Measurements from ENCODE around the gene CDK11B. TPM values are rescaled to one million over a fixed set of nuclear protein-coding genes. Genes with fewer than 3 reads are reported as not detected.

CDK11B gene
- polyA plus RNA-seq, 4 donors = 24.6 to 61.7 (median 45.1) TPM

DNA sequence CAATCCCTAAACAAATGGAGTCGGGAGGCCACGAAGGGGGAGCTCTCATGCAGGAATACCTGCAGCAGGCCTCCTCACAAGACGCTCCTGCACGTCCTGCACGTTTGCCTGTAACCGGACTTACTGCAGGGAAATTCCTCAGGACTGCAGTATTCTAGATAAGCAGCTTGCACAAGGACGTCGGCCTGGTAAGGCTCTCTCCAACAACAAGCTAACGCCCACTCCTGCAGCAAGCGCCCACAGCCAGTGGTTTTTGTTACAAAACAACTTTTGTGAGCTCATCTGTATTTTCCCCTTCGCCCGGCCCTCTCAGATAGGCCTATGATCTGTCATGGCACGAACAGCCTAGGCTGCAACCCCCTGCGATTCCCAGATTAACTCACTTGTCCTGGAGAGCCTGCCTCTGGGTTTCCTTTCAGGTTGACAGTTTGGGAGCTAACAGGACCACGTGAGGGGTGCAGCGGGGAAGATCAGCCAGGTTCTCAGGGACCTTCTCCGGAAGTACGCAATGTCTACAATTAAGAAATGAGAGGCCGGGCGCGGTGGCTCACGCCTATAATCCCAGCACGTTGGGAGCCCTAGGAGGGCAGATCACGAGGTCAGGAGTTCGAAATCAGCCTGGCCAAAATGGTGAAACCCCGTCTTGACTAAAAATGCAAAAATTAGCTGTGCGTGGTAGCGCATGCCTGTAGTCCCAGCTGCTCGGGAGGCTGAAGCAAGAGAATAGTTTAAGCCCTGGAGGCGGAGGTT is 44.4 kb downstream of the CDK11B start:
- Histone ChIP-seq H3K9me3 (ENCODE audit: control insufficient read depth in 2 of 2, insufficient read depth in 1 of 2, low read depth in 1 of 2, low read length in 1 of 2) (no peaks in the 10 kb centered on the region), H3K27ac (ENCODE audit: low read depth in 1 of 3, low read length in 2 of 3) (peak overlapping the region in 2 of 3 donors; percentile 76 to 100), H3K36me3 (ENCODE audit: control insufficient read depth in 3 of 3, insufficient read depth in 2 of 3, low read depth in 1 of 3, low read length in 3 of 3) (peaks cover 0 to 24% (median 2%) of the 10 kb centered on the region in 3 donors), H3K27me3 (ENCODE audit: control insufficient read depth in 3 of 3, insufficient read depth in 3 of 3, low read length in 3 of 3) (no peaks in the 10 kb centered on the region), H3K4me3 (ENCODE audit: low read depth in 1 of 3, low read length in 3 of 3) (peak overlapping the region; percentile 63 to 100 (median 95)), H3K4me1 (ENCODE audit: control insufficient read depth in 3 of 3, insufficient read depth in 2 of 3, low read depth in 1 of 3, low read length in 2 of 3) (peaks cover 0 to 15% (median 5%) of the 10 kb centered on the region in 3 donors)
- 4 to 17% (median 7%) methylated on average over 30 of the region's 30 CpGs for WGBS, 3 donors
- FAIRE-seq (no peak), DNase-seq (peak; percentile 55 to 90)

DNA sequence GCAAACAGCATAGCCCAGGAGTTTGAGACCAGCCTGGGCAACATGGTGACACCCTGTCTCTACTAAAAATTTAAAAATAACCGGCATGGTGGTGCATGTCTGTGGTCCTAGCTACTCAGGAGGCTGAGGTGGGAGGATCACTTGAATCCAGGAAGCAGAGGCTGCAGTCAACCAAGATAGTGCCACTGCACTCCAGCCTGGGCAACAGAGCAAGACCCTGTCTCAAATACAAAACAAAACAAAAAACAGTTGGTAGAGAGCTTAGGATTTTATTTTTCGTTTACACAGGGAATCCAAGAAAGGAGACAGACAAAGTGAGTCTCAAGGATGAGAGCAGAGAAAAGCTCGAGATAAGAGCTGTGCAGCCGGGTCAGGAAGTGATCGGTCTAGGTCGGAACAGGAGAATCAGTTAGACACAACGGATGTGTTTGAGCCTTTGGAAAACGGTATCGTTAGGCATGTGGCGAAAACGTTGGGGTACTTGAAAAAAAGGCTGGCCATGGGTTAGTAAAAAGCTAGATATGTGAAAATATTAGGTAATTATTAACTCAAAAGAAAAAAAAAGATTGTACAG is 45.2 kb downstream of the CDK11B start:
- H3K4me3 ChIP-seq (ENCODE audit: low read depth in 1 of 3, low read length in 3 of 3) = peak overlapping the region in 1 of 3 donors; percentile 100
- H3K4me1 ChIP-seq (ENCODE audit: control insufficient read depth in 3 of 3, insufficient read depth in 2 of 3, low read depth in 1 of 3, low read length in 2 of 3) = peaks cover 0 to 15% (median 5%) of the 10 kb centered on the region in 3 donors
- peaks cover 0 to 16% (median 2%) of the 10 kb centered on the region in 3 donors for H3K36me3 ChIP-seq (ENCODE audit: control insufficient read depth in 3 of 3, insufficient read depth in 2 of 3, low read depth in 1 of 3, low read length in 3 of 3)
- DNase-seq (no peak), FAIRE-seq (no peak)
- no peaks in the 10 kb centered on the region for H3K27me3 ChIP-seq (ENCODE audit: control insufficient read depth in 3 of 3, insufficient read depth in 3 of 3, low read length in 3 of 3)
- no peaks in the 10 kb centered on the region for H3K9me3 ChIP-seq (ENCODE audit: control insufficient read depth in 2 of 2, insufficient read depth in 1 of 2, low read depth in 1 of 2, low read length in 1 of 2)
- WGBS, 3 donors = 17 to 63% (median 32%) methylated on average over 11 of the region's 11 CpGs
- peak overlapping the region in 1 of 3 donors; percentile 76 for H3K27ac ChIP-seq (ENCODE audit: low read depth in 1 of 3, low read length in 2 of 3)

DNA sequence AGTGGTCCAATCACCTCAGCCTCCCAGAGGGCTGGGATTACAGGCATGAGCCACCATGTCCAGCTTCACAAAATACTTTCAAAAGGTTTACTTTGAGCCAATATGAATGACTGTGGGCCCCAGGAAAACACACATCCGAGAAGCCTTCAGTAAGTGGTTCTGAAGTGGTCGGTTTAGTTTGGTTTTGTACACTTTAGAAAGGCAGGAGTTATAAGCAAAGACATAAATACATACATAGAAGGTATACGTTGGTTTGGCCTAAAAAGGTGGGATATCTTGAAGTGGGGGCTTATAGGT is 46.8 kb downstream of the CDK11B start:
- H3K27ac ChIP-seq (ENCODE audit: low read depth in 1 of 3, low read length in 2 of 3) = no peak overlapping the region
- 85 to 96% (median 87%) methylated on average over 3 of the region's 3 CpGs for WGBS, 3 donors

DNA sequence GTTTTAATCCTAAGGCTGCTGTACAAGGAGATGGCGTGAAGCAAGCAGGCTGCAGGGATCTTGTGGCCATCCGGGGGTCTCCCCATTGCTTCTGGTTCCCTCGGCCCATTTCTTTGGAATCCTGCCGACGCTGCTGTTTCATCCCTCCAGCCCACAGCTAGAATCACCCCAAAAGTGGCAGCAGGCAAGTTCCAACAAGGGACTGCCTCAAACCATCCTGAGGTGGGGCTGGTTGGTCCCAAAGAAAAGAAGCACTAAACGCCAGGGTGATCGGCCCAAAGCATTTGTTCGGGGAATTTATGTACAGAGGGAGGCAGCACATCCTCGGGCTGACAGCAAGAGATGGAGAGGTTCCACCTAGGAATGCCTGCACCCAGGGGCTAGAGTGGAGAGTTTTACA is 48.0 kb downstream of the CDK11B start:
- FAIRE-seq (no peak), DNase-seq (no peak)

More for the DNA sequence above, 46.8 kb downstream of the CDK11B start:
- Histone ChIP-seq H3K4me3 (ENCODE audit: low read depth in 1 of 3, low read length in 3 of 3) (no peak overlapping the region), H3K9me3 (ENCODE audit: control insufficient read depth in 2 of 2, insufficient read depth in 1 of 2, low read depth in 1 of 2, low read length in 1 of 2) (no peaks in the 10 kb centered on the region), H3K27me3 (ENCODE audit: control insufficient read depth in 3 of 3, insufficient read depth in 3 of 3, low read length in 3 of 3) (no peaks in the 10 kb centered on the region), H3K36me3 (ENCODE audit: control insufficient read depth in 3 of 3, insufficient read depth in 2 of 3, low read depth in 1 of 3, low read length in 3 of 3) (peaks cover 0 to 2% (median 2%) of the 10 kb centered on the region in 3 donors), H3K4me1 (ENCODE audit: control insufficient read depth in 3 of 3, insufficient read depth in 2 of 3, low read depth in 1 of 3, low read length in 2 of 3) (peaks cover 0 to 15% (median 5%) of the 10 kb centered on the region in 3 donors)
- FAIRE-seq (no peak), DNase-seq (no peak)

DNA sequence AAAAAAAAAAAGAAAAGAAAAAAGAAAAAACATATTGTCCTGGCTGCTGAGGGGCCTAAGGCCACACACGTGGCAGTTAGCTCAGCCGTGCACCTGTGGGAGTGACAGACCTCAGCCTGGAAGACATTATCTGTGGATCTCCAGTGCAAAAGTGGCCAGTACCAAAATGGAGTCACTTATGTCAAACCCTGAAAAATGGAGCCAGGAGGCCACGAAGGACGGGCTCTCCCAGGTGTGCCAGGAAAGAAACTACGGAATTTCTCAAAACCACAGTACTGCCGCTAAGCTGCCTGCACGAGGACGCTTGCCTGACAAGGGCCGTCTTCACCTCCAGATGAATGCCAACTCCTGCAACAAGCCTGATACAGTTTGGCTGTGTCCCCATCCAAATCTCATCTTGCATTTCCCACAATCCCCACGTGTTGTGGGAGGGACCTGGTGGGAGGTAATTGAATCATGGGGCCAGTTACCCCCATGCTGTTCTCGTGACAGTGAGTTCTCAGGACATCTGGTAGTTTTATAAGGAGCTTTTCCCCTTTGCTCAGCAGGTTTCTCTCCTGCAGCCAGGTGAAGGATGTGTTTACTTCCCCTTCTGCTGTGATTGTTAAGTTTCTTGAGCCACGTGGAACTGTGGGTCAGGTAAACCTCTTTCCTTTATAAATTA is 48.9 kb downstream of the CDK11B start:
- H3K36me3 ChIP-seq (ENCODE audit: control insufficient read depth in 3 of 3, insufficient read depth in 2 of 3, low read depth in 1 of 3, low read length in 3 of 3) = peaks cover 0 to 2% (median 0%) of the 10 kb centered on the region in 3 donors
- H3K9me3 ChIP-seq (ENCODE audit: control insufficient read depth in 2 of 2, insufficient read depth in 1 of 2, low read depth in 1 of 2, low read length in 1 of 2) = no peaks in the 10 kb centered on the region
- peaks cover 0 to 1% (median 0%) of the 10 kb centered on the region in 3 donors for H3K27me3 ChIP-seq (ENCODE audit: control insufficient read depth in 3 of 3, insufficient read depth in 3 of 3, low read length in 3 of 3)
- 71 to 77% (median 76%) methylated on average over 12 of the region's 12 CpGs for WGBS, 3 donors
- DNase-seq = no peak
- no peak overlapping the region for H3K27ac ChIP-seq (ENCODE audit: low read depth in 1 of 3, low read length in 2 of 3)
- peaks cover 0 to 7% (median 0%) of the 10 kb centered on the region in 3 donors for H3K4me1 ChIP-seq (ENCODE audit: control insufficient read depth in 3 of 3, insufficient read depth in 2 of 3, low read depth in 1 of 3, low read length in 2 of 3)
- H3K4me3 ChIP-seq (ENCODE audit: low read depth in 1 of 3, low read length in 3 of 3) = no peak overlapping the region
- no peak for FAIRE-seq

More for the DNA sequence above, 48.0 kb downstream of the CDK11B start:
- Histone ChIP-seq H3K27me3 (ENCODE audit: control insufficient read depth in 3 of 3, insufficient read depth in 3 of 3, low read length in 3 of 3) (no peaks in the 10 kb centered on the region), H3K27ac (ENCODE audit: low read depth in 1 of 3, low read length in 2 of 3) (no peak overlapping the region), H3K9me3 (ENCODE audit: control insufficient read depth in 2 of 2, insufficient read depth in 1 of 2, low read depth in 1 of 2, low read length in 1 of 2) (no peaks in the 10 kb centered on the region), H3K36me3 (ENCODE audit: control insufficient read depth in 3 of 3, insufficient read depth in 2 of 3, low read depth in 1 of 3, low read length in 3 of 3) (peaks cover 0 to 2% (median 0%) of the 10 kb centered on the region in 3 donors), H3K4me3 (ENCODE audit: low read depth in 1 of 3, low read length in 3 of 3) (no peak overlapping the region), H3K4me1 (ENCODE audit: control insufficient read depth in 3 of 3, insufficient read depth in 2 of 3, low read depth in 1 of 3, low read length in 2 of 3) (peaks cover 0 to 7% (median 0%) of the 10 kb centered on the region in 3 donors)
- WGBS, 3 donors = 76 to 89% (median 84%) methylated on average over 9 of the region's 9 CpGs

DNA sequence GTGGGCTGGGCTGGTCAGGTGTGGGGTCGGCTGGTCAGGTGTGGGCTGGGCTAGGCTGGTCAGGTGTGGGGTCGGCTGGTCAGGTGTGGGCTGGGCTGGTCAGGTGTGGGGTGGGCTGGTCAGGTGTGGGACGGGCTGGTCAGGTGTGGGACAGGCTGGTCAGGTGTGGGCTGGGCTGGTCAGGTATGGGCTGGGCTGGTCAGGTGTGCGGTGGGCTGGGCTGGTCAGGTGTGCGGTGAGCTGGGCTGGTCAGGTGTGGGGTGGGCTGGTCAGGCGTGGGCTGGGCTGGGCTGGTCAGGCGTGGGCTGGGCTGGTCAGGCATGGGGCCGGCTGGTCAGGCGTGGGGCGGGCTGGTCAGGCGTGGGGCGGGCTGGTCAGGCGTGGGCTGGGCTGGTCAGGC is 52.6 kb downstream of the CDK11B start:
- 74 to 82% (median 77%) methylated on average over 8 to 13 of the region's 13 CpGs for WGBS, 3 donors
- FAIRE-seq (no peak), DNase-seq (no peak)
- Histone ChIP-seq H3K9me3 (ENCODE audit: control insufficient read depth in 2 of 2, insufficient read depth in 1 of 2, low read depth in 1 of 2, low read length in 1 of 2) (no peaks in the 10 kb centered on the region), H3K4me1 (ENCODE audit: control insufficient read depth in 3 of 3, insufficient read depth in 2 of 3, low read depth in 1 of 3, low read length in 2 of 3) (no peaks in the 10 kb centered on the region), H3K27me3 (ENCODE audit: control insufficient read depth in 3 of 3, insufficient read depth in 3 of 3, low read length in 3 of 3) (peaks cover 0 to 33% (median 3%) of the 10 kb centered on the region in 3 donors), H3K4me3 (ENCODE audit: low read depth in 1 of 3, low read length in 3 of 3) (no peak overlapping the region), H3K36me3 (ENCODE audit: control insufficient read depth in 3 of 3, insufficient read depth in 2 of 3, low read depth in 1 of 3, low read length in 3 of 3) (peaks cover 0 to 2% (median 0%) of the 10 kb centered on the region in 3 donors), H3K27ac (ENCODE audit: low read depth in 1 of 3, low read length in 2 of 3) (no peak overlapping the region)

DNA sequence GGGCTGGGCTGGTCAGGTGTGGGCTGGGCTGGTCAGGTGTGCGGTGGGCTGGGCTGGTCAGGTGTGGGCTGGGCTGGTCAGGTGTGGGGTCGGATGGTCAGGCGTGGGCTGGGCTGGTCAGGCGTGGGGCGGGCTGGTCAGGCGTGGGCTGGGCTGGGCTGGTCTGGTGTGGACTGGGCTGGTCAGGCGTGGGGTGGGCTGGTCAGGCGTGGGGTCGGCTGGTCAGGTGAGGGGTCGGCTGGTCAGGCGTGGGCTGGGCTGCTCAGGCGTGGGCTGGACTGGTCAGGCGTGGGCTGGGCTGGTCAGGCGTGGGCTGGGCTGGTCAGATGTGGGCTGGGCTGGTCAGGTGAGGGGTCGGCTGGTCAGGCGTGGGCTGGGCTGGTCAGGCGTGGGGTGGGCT is 53.1 kb downstream of the CDK11B start:
- peaks cover 0 to 38% (median 3%) of the 10 kb centered on the region in 3 donors for H3K27me3 ChIP-seq (ENCODE audit: control insufficient read depth in 3 of 3, insufficient read depth in 3 of 3, low read length in 3 of 3)
- no peak overlapping the region for H3K27ac ChIP-seq (ENCODE audit: low read depth in 1 of 3, low read length in 2 of 3)
- FAIRE-seq (no peak), DNase-seq (no peak)
- H3K4me1 ChIP-seq (ENCODE audit: control insufficient read depth in 3 of 3, insufficient read depth in 2 of 3, low read depth in 1 of 3, low read length in 2 of 3) = no peaks in the 10 kb centered on the region
- no peaks in the 10 kb centered on the region for H3K9me3 ChIP-seq (ENCODE audit: control insufficient read depth in 2 of 2, insufficient read depth in 1 of 2, low read depth in 1 of 2, low read length in 1 of 2)
- H3K36me3 ChIP-seq (ENCODE audit: control insufficient read depth in 3 of 3, insufficient read depth in 2 of 3, low read depth in 1 of 3, low read length in 3 of 3) = peaks cover 0 to 2% (median 0%) of the 10 kb centered on the region in 3 donors
- 84 to 92% (median 91%) methylated on average over 10 to 17 of the region's 17 CpGs for WGBS, 3 donors
- no peak overlapping the region for H3K4me3 ChIP-seq (ENCODE audit: low read depth in 1 of 3, low read length in 3 of 3)

DNA sequence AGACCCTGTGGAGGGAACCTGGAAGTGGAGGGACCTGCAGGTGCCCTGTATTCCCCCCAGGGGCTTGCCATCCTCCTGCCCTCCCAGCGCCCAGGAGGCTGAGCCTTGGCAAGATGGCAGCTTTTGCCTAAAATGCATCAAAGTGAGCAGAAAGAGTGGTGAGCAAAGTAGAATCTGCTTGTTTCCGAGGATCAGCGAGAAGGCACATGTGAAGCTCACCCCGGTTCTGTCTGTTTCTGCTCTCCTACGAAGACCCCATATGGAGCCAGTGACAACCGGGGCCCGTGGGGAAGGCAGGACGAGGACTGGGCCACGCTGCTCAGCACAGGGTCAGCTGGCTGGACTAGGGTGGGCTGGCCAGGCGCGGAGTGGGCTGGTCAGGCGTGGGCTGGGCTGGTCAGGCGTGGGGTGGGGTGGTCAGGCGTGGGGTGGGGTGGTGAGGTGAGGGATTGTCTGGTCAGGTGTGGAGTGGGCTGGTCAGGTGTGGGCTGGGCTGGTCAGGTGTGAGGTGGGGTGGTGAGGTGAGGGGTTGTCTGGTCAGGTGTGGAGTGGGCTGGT is 53.7 kb downstream of the CDK11B start:
- Histone ChIP-seq H3K4me3 (ENCODE audit: low read depth in 1 of 3, low read length in 3 of 3) (no peak overlapping the region), H3K27me3 (ENCODE audit: control insufficient read depth in 3 of 3, insufficient read depth in 3 of 3, low read length in 3 of 3) (peaks cover 0 to 44% (median 3%) of the 10 kb centered on the region in 3 donors), H3K27ac (ENCODE audit: low read depth in 1 of 3, low read length in 2 of 3) (no peak overlapping the region), H3K4me1 (ENCODE audit: control insufficient read depth in 3 of 3, insufficient read depth in 2 of 3, low read depth in 1 of 3, low read length in 2 of 3) (no peaks in the 10 kb centered on the region), H3K9me3 (ENCODE audit: control insufficient read depth in 2 of 2, insufficient read depth in 1 of 2, low read depth in 1 of 2, low read length in 1 of 2) (no peaks in the 10 kb centered on the region), H3K36me3 (ENCODE audit: control insufficient read depth in 3 of 3, insufficient read depth in 2 of 3, low read depth in 1 of 3, low read length in 3 of 3) (no peaks in the 10 kb centered on the region)
- 68 to 83% (median 78%) methylated on average over 14 of the region's 14 CpGs for WGBS, 3 donors
- DNase-seq = no peak
- FAIRE-seq = no peak

Measured in small intestine (tissue), 7 donors.